Gastrocnemius medialis (tissue), 4 donors: ENCODE measurements around the gene ASIC2. TPM values are rescaled to one million over a fixed set of nuclear protein-coding genes. Genes with fewer than 3 reads are reported as not detected.

ENCODE experiments used
- ATAC-seq, 2 donors: fragments of 150-250 bp; one replicate each; pipeline ENCODE4 v1.9.1; 2016
- DNase-seq, 2 donors: peaks; one replicate each; pipeline ENCODE4 v3.0.0-alpha.2; 2019
- H3K27ac ChIP-seq, 4 donors: fragments of 200-600 bp; sonication (generic); 1 replicate in 1 of 4; 2 replicates in 3 of 4; pipeline ENCODE4 v1.5.1; 2016 to 2018; ENCODE audit warnings: mild to moderate bottlenecking in 2 of 4, moderate library complexity in 1 of 4
- H3K27me3 ChIP-seq, 3 donors: fragments of 200-600 bp; sonication (generic) in 2 of 3; 1 replicate in 1 of 3; 2 replicates in 2 of 3; pipeline versions ENCODE4 v1.5.1 to v1.6.0; 2016 to 2019; ENCODE audit warnings: mild to moderate bottlenecking in 1 of 3, moderate library complexity in 1 of 3
- H3K36me3 ChIP-seq, 2 donors: fragments of 200-600 bp; sonication (generic) in 1 of 2; one replicate each; pipeline ENCODE4 v1.5.1; 2017 to 2018
- H3K4me1 ChIP-seq, 2 donors: fragments of 200-600 bp; sonication (generic) in 1 of 2; one replicate each; pipeline ENCODE4 v1.5.1; 2016 to 2017; ENCODE audit warnings: mild to moderate bottlenecking in 2 of 2
- H3K4me3 ChIP-seq, 4 donors: fragments of 200-600 bp; sonication (generic) in 3 of 4; 1 replicate in 1 of 4; 2 replicates in 3 of 4; pipeline ENCODE4 v1.5.1; 2016 to 2019; ENCODE audit warnings: mild to moderate bottlenecking in 2 of 4
- H3K9me3 ChIP-seq, 3 donors: fragments of 200-600 bp; sonication (generic) in 2 of 3; 1 replicate in 1 of 3; 2 replicates in 2 of 3; pipeline ENCODE4 v1.5.1; 2016 to 2019
- POLR2A ChIP-seq, 2 donors: fragments of 450-650 bp; IDR thresholded peaks; one replicate each; pipeline ENCODE4 v1.6.1; 2017; ENCODE audit warnings: antibody characterized with exemption in 2 of 2, mild to moderate bottlenecking in 2 of 2, moderate library complexity in 2 of 2
- in situ Hi-C, 4 donors: fragments of 200-750 bp; cut with MboI; loops; one replicate each; pipeline versions ENCODE4 v1.15.0 to v1.8.0; 2017; ENCODE audit warnings: low sequenced_read_pairs in 4 of 4
- intact Hi-C: fragments of 100-400 bp; cut with DNase I; formaldehyde crosslinking; loops from one replicate; pipeline ENCODE4 v1.15.1; 2023; ENCODE audit warnings: low total_unique reads
- total RNA-seq, 4 donors: library from RNA; depleted of rRNA; stranded (reverse); fragments of >200 nt; gene quantifications; one replicate each; pipeline versions ENCODE4 v1.1.0 to v1.2.3, GENCODE V29; 2016
- TF ChIP-seq, protein P1 (sequence below), 5 experiments: fragments of 450-650 bp in 3 of 5; fragments of 200-600 bp in 2 of 5; sonication (generic) in 2 of 5; IDR thresholded peaks in 4 of 5; conservative IDR thresholded peaks in 1 of 5; 1 replicate in 4 of 5; 2 replicates in 1 of 5; pipeline ENCODE4 v1.5.1; 2016 to 2019; ENCODE audit warnings: antibody characterized with exemption in 5 of 5, mild to moderate bottlenecking in 3 of 5, moderate library complexity in 3 of 5

ASIC2 gene
- total RNA-seq, 4 donors from 2014 or later, result not detected

DNA sequence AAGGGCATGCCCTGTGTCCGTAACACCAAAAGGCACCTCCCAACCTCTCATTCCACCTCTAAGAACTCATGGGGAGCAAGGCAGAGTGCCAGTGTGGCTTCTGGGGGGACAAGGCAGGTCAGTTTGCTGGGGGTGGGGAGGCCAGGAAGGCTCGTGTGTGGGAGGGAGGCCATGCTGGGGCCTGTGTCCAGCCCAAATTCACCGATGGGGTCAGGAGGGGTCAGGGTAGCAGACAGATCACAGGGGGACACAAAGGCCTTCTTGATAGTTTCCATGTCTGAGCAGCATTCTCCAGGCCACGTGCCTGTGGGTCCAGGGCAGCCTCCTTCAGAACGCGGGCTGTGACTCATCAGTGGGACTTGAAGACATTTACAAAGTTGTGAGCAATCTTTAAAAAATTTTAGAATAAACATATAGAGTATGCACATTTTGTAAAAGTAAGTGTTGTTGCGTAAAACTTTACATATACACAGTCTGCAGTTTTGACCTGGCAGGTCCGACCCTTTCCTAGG, 280.5 kb downstream of the ASIC2 start:
- Histone ChIP-seq H3K27me3 (no peaks in the 10 kb centered on the region), H3K36me3 (no peaks in the 10 kb centered on the region), H3K4me3 (no peak overlapping the region), H3K27ac (no peak overlapping the region), H3K4me1 (no peaks in the 10 kb centered on the region), H3K9me3 (no peaks in the 10 kb centered on the region)
- no peak for ATAC-seq
- TF ChIP-seq, protein P1, sequence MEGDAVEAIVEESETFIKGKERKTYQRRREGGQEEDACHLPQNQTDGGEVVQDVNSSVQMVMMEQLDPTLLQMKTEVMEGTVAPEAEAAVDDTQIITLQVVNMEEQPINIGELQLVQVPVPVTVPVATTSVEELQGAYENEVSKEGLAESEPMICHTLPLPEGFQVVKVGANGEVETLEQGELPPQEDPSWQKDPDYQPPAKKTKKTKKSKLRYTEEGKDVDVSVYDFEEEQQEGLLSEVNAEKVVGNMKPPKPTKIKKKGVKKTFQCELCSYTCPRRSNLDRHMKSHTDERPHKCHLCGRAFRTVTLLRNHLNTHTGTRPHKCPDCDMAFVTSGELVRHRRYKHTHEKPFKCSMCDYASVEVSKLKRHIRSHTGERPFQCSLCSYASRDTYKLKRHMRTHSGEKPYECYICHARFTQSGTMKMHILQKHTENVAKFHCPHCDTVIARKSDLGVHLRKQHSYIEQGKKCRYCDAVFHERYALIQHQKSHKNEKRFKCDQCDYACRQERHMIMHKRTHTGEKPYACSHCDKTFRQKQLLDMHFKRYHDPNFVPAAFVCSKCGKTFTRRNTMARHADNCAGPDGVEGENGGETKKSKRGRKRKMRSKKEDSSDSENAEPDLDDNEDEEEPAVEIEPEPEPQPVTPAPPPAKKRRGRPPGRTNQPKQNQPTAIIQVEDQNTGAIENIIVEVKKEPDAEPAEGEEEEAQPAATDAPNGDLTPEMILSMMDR (IDR thresholded peaks at IDR 0.05 in 4 of 5, conservative IDR thresholded peaks at IDR 0.05 in 1 of 5), result no peak
- no peak for TF ChIP-seq POLR2A (IDR thresholded peaks at IDR 0.05)
- intact Hi-C loops, result no loop called here
- no peak for DNase-seq
- in situ Hi-C loops, result no loop called here

DNA sequence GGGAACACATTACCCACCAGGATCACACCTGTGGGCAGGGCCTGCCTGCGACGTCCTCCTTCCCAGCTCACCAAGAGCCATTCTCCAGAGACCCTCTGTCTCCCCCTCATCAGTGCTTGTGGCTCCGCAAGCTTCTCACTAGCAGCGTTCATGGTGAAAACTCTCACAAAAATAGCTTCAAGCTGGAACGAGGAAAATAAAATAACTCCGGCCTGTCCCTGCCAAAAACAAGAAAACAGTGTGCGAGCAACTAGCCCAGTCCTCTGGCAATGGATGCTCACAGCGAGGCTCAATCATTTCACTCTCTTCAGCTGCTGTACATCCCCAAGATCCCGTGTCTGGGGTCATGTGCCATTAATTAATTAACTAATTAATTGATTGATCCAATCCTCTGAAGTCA, 283.5 kb downstream of the ASIC2 start:
- no peak for ATAC-seq
- Histone ChIP-seq H3K4me3 (no peak overlapping the region), H3K27ac (no peak overlapping the region), H3K36me3 (no peaks in the 10 kb centered on the region), H3K9me3 (no peaks in the 10 kb centered on the region), H3K4me1 (no peaks in the 10 kb centered on the region), H3K27me3 (no peaks in the 10 kb centered on the region)
- no peak for TF ChIP-seq POLR2A (IDR thresholded peaks at IDR 0.05)
- TF ChIP-seq, protein P1 (IDR thresholded peaks at IDR 0.05 in 4 of 5, conservative IDR thresholded peaks at IDR 0.05 in 1 of 5), result no peak
- intact Hi-C loops (no loop called here), in situ Hi-C loops (no loop called here)
- no peak for DNase-seq

DNA sequence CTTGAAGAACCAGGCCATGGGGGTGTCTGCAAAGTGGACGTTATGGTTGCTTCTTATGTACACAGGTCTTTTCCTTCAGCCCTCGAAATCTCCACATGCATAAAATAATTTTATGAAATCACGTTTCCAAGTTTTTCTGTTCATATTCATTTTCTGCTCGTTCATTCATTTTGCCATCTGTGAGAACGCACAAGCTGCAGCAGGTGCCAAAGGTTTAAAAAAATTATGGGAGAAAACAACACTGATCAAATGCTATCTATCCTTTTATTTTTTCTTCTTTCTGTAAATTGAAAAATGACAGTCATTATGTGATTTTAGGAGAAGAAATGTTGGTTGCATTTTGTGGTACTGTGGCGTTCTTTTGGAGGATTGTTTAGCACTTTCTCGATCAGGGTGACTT, 285.9 kb downstream of the ASIC2 start:
- ATAC-seq (no peak), DNase-seq (no peak)
- Histone ChIP-seq H3K27ac (no peak overlapping the region), H3K36me3 (no peaks in the 10 kb centered on the region), H3K4me3 (no peak overlapping the region), H3K4me1 (no peaks in the 10 kb centered on the region), H3K27me3 (no peaks in the 10 kb centered on the region), H3K9me3 (no peaks in the 10 kb centered on the region)
- intact Hi-C loops, result no loop called here
- no peak for TF ChIP-seq POLR2A (IDR thresholded peaks at IDR 0.05)
- TF ChIP-seq, protein P1 (IDR thresholded peaks at IDR 0.05 in 4 of 5, conservative IDR thresholded peaks at IDR 0.05 in 1 of 5), result no peak
- in situ Hi-C loops, result no loop called here

DNA sequence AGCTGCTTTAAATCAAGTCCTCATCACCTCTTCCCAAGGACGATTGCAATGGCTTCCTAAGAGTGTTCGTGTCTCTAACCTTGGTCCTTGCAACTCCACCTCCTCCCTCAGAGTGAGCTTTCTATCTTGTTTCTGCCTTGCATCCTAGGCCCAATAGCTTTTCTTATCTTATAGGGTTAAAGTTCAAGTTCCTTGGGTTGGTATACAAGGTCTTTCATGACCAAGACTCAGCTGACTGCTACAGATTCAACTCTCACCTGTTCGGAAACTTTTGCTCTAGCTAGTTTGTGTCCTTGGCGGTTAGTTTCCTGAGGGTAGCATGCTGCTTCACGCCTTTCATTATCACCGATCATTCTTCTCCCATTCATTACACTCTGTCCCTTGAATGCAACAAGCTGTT, 290.8 kb downstream of the ASIC2 start:
- Histone ChIP-seq H3K36me3 (no peaks in the 10 kb centered on the region), H3K4me3 (no peak overlapping the region), H3K4me1 (no peaks in the 10 kb centered on the region), H3K27me3 (peaks cover 0 to 5% (median 0%) of the 10 kb centered on the region in 3 donors), H3K27ac (no peak overlapping the region), H3K9me3 (no peaks in the 10 kb centered on the region)
- no peak for TF ChIP-seq POLR2A (IDR thresholded peaks at IDR 0.05)
- TF ChIP-seq, protein P1 (IDR thresholded peaks at IDR 0.05 in 4 of 5, conservative IDR thresholded peaks at IDR 0.05 in 1 of 5), result no peak
- no peak for DNase-seq
- no peak for ATAC-seq
- intact Hi-C loops, result no loop called here
- in situ Hi-C loops, result no loop called here

DNA sequence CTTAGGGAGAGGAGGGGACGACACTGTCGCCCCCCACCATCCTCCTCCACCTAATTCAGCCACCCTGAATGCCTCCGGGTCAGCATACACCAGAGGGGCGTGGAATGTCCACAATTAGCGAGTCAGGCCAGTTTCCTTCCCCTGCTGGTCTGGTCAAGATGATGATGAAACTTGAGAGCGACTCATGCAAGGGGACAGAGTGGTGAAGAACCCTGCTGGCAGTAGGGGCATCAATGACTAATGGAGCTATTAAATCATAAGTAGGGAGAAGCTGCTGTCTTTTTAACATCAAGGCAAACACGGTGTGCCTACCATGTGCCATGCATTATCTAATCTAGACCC, 294.2 kb downstream of the ASIC2 start:
- Histone ChIP-seq H3K27ac (no peak overlapping the region), H3K36me3 (no peaks in the 10 kb centered on the region), H3K9me3 (no peaks in the 10 kb centered on the region), H3K27me3 (peaks cover 0 to 5% (median 0%) of the 10 kb centered on the region in 3 donors), H3K4me3 (no peak overlapping the region), H3K4me1 (no peaks in the 10 kb centered on the region)
- ATAC-seq, result no peak
- TF ChIP-seq POLR2A (IDR thresholded peaks at IDR 0.05), result no peak
- TF ChIP-seq, protein P1 (IDR thresholded peaks at IDR 0.05 in 4 of 5, conservative IDR thresholded peaks at IDR 0.05 in 1 of 5), result no peak
- no peak for DNase-seq
- in situ Hi-C loops, result no loop called here
- intact Hi-C loops, result loop anchor here (1.0 kb wide), 1 partner anchor 216 kb away; no protein-coding TSS in a partner anchor
